Astrocyte (in vitro differentiated cells and primary cell): ENCODE results near the gene SUSD6. TPM values are rescaled to one million over a fixed set of nuclear protein-coding genes. Genes with fewer than 3 reads are reported as not detected.

ENCODE experiments used
- DNase-seq: peaks from one replicate; pipeline ENCODE4 v3.0.0-alpha.2; 2010; ENCODE audit warnings: low read depth
- FAIRE-seq: peaks from 2 replicates; lab custom pipeline; 2011; peaks lifted over from hg19 to GRCh38; lab: Jason Lieb, UNC
- H2AFZ ChIP-seq: 2 replicates; pipeline ENCODE4 v1.6.0; 2012; ENCODE audit warnings: low read depth, low read length, inconsistent platforms
- H3K27ac ChIP-seq: 2 replicates; pipeline ENCODE4 v1.5.1; 2011; ENCODE audit warnings: low read depth, low read length, inconsistent platforms
- H3K27me3 ChIP-seq: 2 replicates; pipeline ENCODE4 v1.6.0; 2011; ENCODE audit warnings: low read length, inconsistent platforms; ENCODE audit not compliant: insufficient read depth
- H3K36me3 ChIP-seq: 2 replicates; pipeline ENCODE4 v1.5.1; 2011; ENCODE audit warnings: low read length, inconsistent platforms; ENCODE audit not compliant: insufficient read depth
- H3K4me1 ChIP-seq: 2 replicates; pipeline ENCODE4 v1.5.1; 2011; ENCODE audit warnings: low read length, inconsistent platforms; ENCODE audit not compliant: insufficient read depth
- H3K4me2 ChIP-seq: 2 replicates; pipeline ENCODE4 v1.6.0; 2012; ENCODE audit warnings: low read length, inconsistent platforms
- H3K4me3 ChIP-seq: 2 replicates; pipeline ENCODE4 v1.5.1; 2011; ENCODE audit warnings: low read depth, mild to moderate bottlenecking, low read length, inconsistent platforms; ENCODE audit not compliant: insufficient read depth
- H3K79me2 ChIP-seq: 2 replicates; pipeline ENCODE4 v1.6.0; 2012; ENCODE audit warnings: mild to moderate bottlenecking, low read length, inconsistent platforms; ENCODE audit not compliant: insufficient read depth
- H3K9ac ChIP-seq: 2 replicates; pipeline ENCODE4 v1.6.0; 2012; ENCODE audit warnings: mild to moderate bottlenecking, low read length, inconsistent platforms
- H3K9me3 ChIP-seq: 2 replicates; pipeline ENCODE4 v1.5.1; 2012; ENCODE audit warnings: low read depth, mild to moderate bottlenecking, low read length, inconsistent platforms; ENCODE audit not compliant: insufficient read depth
- H4K20me1 ChIP-seq: 2 replicates; pipeline ENCODE4 v1.6.0; 2012; ENCODE audit warnings: low read length, inconsistent platforms; ENCODE audit not compliant: insufficient read depth
- H3K27ac Mint-ChIP-seq: one replicate; pipeline ENCODE4 v1.8.0; 2021; ENCODE audit warnings: mild to moderate bottlenecking, mixed read lengths; ENCODE audit not compliant: unreplicated experiment
- H3K27me3 Mint-ChIP-seq: one replicate; pipeline ENCODE4 v1.8.0; 2021; ENCODE audit warnings: low read depth, mixed read lengths; ENCODE audit not compliant: unreplicated experiment
- H3K36me3 Mint-ChIP-seq: one replicate; pipeline ENCODE4 v1.8.0; 2021; ENCODE audit warnings: low read depth, mixed read lengths; ENCODE audit not compliant: unreplicated experiment
- H3K4me1 Mint-ChIP-seq: one replicate; pipeline ENCODE4 v1.8.0; 2021; ENCODE audit warnings: low read depth, mixed read lengths; ENCODE audit not compliant: unreplicated experiment
- H3K4me3 Mint-ChIP-seq: one replicate; pipeline ENCODE4 v1.8.0; 2021; ENCODE audit warnings: mild to moderate bottlenecking, moderate library complexity, mixed read lengths; ENCODE audit not compliant: unreplicated experiment
- H3K9me3 Mint-ChIP-seq: one replicate; pipeline ENCODE4 v1.8.0; 2021; ENCODE audit warnings: mild to moderate bottlenecking, mixed read lengths; ENCODE audit not compliant: unreplicated experiment
- CTCF ChIP-seq: IDR thresholded peaks from 2 replicates; pipeline ENCODE4 v1.5.1; 2011; ENCODE audit warnings: low read depth, mild to moderate bottlenecking, inconsistent platforms, low read length, moderate library complexity; ENCODE audit not compliant: insufficient read depth
- EZH2 ChIP-seq: IDR thresholded peaks from 2 replicates; pipeline ENCODE4 v1.6.1; 2012; ENCODE audit warnings: mild to moderate bottlenecking, low read length, inconsistent platforms; ENCODE audit not compliant: insufficient read depth
- total RNA-seq: library from RNA; stranded (reverse); gene quantifications from 2 replicates; pipeline ENCODE4 v1.2.1, GENCODE V29; 2021

The SUSD6 gene
- total RNA-seq, 1 donor from 2014 or later = 25.6 TPM

- Histone ChIP-seq H3K4me2 (no peak overlapping the region), H3K27me3 (no peaks in the 10 kb centered on the region), H2AFZ (no peak overlapping the region), H3K9me3 (no peaks in the 10 kb centered on the region), H3K4me1 (peaks cover 25% of the 10 kb centered on the region), H4K20me1 (no peaks in the 10 kb centered on the region), H3K36me3 (peaks cover 4% of the 10 kb centered on the region), H3K79me2 (no peaks in the 10 kb centered on the region), H3K9ac (no peak overlapping the region), H3K27ac (no peak overlapping the region), H3K4me3 (no peak overlapping the region)
- TF ChIP-seq CTCF = no peak
- TF ChIP-seq EZH2 = no peak
- Mint-ChIP-seq H3K27ac (peak overlapping the region; percentile 59), H3K4me1 (peaks cover 43% of the 10 kb centered on the region), H3K27me3 (no peaks in the 10 kb centered on the region), H3K4me3 (no peak overlapping the region), H3K9me3 (peaks cover 3% of the 10 kb centered on the region), H3K36me3 (peaks cover 31% of the 10 kb centered on the region)
- DNase-seq (no peak), FAIRE-seq (no peak)
Measured at GRCh38 chr14:69713209-69713781, 101.9 kb downstream of the SUSD6 start.

- no peaks in the 10 kb centered on the region for H3K79me2 ChIP-seq
- Mint-ChIP-seq H3K9me3 (peaks cover 3% of the 10 kb centered on the region), H3K4me3 (peak overlapping the region; percentile 47), H3K36me3 (peaks cover 28% of the 10 kb centered on the region), H3K27me3 (peaks cover 2% of the 10 kb centered on the region), H3K4me1 (peaks cover 47% of the 10 kb centered on the region), H3K27ac (no peak overlapping the region)
- H3K36me3 ChIP-seq = peaks cover 3% of the 10 kb centered on the region
- H4K20me1 ChIP-seq = no peaks in the 10 kb centered on the region
- H3K9me3 ChIP-seq = no peaks in the 10 kb centered on the region
- no peak overlapping the region for H2AFZ ChIP-seq
- no peak for DNase-seq
- H3K27me3 ChIP-seq = no peaks in the 10 kb centered on the region
- TF ChIP-seq CTCF (no peak), EZH2 (no peak)
- H3K27ac ChIP-seq = no peak overlapping the region
- H3K4me2 ChIP-seq = no peak overlapping the region
- peaks cover 29% of the 10 kb centered on the region for H3K4me1 ChIP-seq
- H3K4me3 ChIP-seq = no peak overlapping the region
- FAIRE-seq = no peak
- no peak overlapping the region for H3K9ac ChIP-seq
Measured at GRCh38 chr14:69713993-69714679, 102.7 kb downstream of the SUSD6 start.
